ENCODE measurements around the gene ZNF544. TPM values are rescaled to one million over a fixed set of nuclear protein-coding genes. Genes with fewer than 3 reads are reported as not detected.

The ZNF544 gene
- total and polyA plus RNA-seq, 2 donors (not counting 1 experiment from before 2014, with no cell fraction given), result 37.1 to 65.7 TPM

DNA sequence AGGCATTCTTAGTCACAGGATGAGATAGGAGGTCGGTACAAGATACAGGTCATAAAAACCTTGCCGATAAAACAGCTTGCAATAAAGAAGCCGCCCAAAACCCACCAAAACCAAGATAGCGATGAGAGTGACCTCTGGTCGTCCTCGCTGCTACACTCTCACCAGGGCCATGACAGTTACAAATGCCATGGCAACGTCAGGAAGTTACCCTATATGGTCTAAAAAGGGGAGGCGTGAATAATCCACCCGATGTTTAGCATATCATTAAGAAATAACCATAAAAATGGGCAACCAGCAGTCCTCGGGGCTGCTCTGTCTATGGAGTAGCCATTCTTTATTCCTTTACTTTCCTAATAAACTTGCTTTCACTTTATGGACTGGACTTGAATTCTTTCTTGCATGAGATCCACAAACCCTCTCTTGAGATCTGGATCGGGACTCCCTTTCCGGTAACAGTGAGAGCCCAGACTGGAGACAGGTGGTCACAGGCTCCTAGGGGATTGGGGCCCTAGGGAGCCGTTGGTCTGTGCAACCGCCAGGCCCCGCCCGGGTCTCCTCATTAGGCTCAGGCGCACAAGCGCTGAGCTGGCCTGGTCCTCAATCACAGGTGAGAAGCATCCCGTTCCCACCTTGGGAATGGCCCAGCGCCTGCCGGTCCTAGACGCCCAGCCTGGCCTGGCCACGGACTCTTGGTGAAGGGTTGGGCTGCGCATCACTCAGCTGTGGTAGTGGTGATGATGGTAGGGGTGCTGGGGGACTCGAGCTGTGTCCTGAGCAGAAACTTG, 10.9 kb upstream of the ZNF544 start:
- Histone ChIP-seq H3K4me1 (ENCODE audit: control insufficient read depth in 2 of 2, insufficient read depth in 2 of 2, low read length in 2 of 2) (no peaks in the 10 kb centered on the region), H3K4me3 (ENCODE audit: control extremely low read depth in 1 of 5, extremely low read depth in 1 of 5, insufficient read depth in 1 of 5, low read depth in 2 of 5, low read length in 4 of 5) (no peak overlapping the region), H4K20me1 (ENCODE audit: control insufficient read depth, insufficient read depth, low read length, poor library complexity, severe bottlenecking) (no peaks in the 10 kb centered on the region), H3K79me2 (ENCODE audit: control insufficient read depth, insufficient read depth, low read length) (no peaks in the 10 kb centered on the region), H3K27me3 (replicated peaks in 1 of 4; ENCODE audit: control extremely low read depth in 1 of 4, control insufficient read depth in 3 of 4, insufficient read depth in 4 of 4, low read length in 3 of 4) (peaks cover 0 to 3% (median 0%) of the 10 kb centered on the region in 4 experiments), H2AFZ (ENCODE audit: insufficient read depth, low read depth, low read length, poor library complexity, severe bottlenecking) (no peak overlapping the region), H3K4me2 (replicated peaks; ENCODE audit: low read depth, low read length, poor library complexity, severe bottlenecking) (no peak overlapping the region), H3K9ac (ENCODE audit: low read length) (no peak overlapping the region), H3K36me3 (replicated peaks in 1 of 2; ENCODE audit: control extremely low read depth in 1 of 2, control insufficient read depth in 1 of 2, extremely low read depth in 1 of 2, insufficient read depth in 2 of 2, low read length in 1 of 2) (peaks cover 1 to 3% of the 10 kb centered on the region in 2 experiments), H3K9me3 (ENCODE audit: control extremely low read depth in 1 of 3, control insufficient read depth in 2 of 3, insufficient read depth in 1 of 3, low read length in 2 of 3) (peaks cover 3 to 85% (median 62%) of the 10 kb centered on the region in 3 donors), H3K27ac (ENCODE audit: low read length in 2 of 2) (no peak overlapping the region)
- TF ChIP-seq, protein P1, sequence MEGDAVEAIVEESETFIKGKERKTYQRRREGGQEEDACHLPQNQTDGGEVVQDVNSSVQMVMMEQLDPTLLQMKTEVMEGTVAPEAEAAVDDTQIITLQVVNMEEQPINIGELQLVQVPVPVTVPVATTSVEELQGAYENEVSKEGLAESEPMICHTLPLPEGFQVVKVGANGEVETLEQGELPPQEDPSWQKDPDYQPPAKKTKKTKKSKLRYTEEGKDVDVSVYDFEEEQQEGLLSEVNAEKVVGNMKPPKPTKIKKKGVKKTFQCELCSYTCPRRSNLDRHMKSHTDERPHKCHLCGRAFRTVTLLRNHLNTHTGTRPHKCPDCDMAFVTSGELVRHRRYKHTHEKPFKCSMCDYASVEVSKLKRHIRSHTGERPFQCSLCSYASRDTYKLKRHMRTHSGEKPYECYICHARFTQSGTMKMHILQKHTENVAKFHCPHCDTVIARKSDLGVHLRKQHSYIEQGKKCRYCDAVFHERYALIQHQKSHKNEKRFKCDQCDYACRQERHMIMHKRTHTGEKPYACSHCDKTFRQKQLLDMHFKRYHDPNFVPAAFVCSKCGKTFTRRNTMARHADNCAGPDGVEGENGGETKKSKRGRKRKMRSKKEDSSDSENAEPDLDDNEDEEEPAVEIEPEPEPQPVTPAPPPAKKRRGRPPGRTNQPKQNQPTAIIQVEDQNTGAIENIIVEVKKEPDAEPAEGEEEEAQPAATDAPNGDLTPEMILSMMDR (IDR thresholded peaks at IDR 0.05), result no peak
- TF ChIP-seq EZH2 (IDR thresholded peaks at IDR 0.05; ENCODE audit: borderline replicate concordance, insufficient read depth, low read depth, low read length, poor library complexity, severe bottlenecking), result no peak
- intact Hi-C loops (cut with micrococcal nuclease), result no loop called here
- ATAC-seq (ENCODE audit: low read depth), result no peak
- no peak for DNase-seq
- H3K27ac Mint-ChIP-seq, result no peak overlapping the region
- WGBS (ENCODE audit: insufficient coverage), result 94% methylated on average over 23 of the region's 25 CpGs
- ChIA-PET POLR2A (interaction anchor here (0.7 to 1.2 kb wide), 2 partner anchors 163 to 358 kb away, joined by 3 to 9 read pairs; partner anchors contain the start of gene ZNF837), CTCF (no interaction called here)
- peaks cover 3% of the 10 kb centered on the region for H3K27me3 Mint-ChIP-seq
- peaks cover 20% of the 10 kb centered on the region for H3K9me3 Mint-ChIP-seq (ENCODE audit: insufficient read depth)
- no peak overlapping the region for H3K4me3 Mint-ChIP-seq
- H3K4me1 Mint-ChIP-seq, result no peaks in the 10 kb centered on the region

DNA sequence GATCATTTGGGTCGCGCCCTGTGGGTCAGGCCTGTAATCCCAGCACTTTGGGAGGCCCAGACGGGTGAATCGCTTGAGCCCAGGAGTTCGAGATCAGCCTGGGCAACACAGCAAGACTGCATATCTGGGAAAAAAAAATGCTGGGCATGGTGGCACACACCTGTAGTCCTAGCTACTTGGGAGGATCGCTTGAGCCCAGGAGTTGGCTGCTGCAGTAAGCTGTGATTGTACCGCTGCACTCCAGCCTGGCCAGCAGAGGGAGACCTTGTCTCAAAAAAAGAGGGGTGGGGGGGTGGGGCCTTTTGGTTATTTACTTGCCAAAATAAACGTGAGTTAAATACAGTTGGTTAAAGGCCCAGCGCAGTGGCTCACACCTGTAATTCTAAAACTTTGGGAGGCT, 9.8 kb upstream of the ZNF544 start:
- Histone ChIP-seq H3K4me1 (ENCODE audit: control insufficient read depth in 2 of 2, insufficient read depth in 2 of 2, low read length in 2 of 2) (no peaks in the 10 kb centered on the region), H3K27me3 (replicated peaks in 1 of 4; ENCODE audit: control extremely low read depth in 1 of 4, control insufficient read depth in 3 of 4, insufficient read depth in 4 of 4, low read length in 3 of 4) (peaks cover 0 to 3% (median 0%) of the 10 kb centered on the region in 4 experiments), H4K20me1 (ENCODE audit: control insufficient read depth, insufficient read depth, low read length, poor library complexity, severe bottlenecking) (no peaks in the 10 kb centered on the region), H3K27ac (ENCODE audit: low read length in 2 of 2) (no peak overlapping the region), H3K36me3 (replicated peaks in 1 of 2; ENCODE audit: control extremely low read depth in 1 of 2, control insufficient read depth in 1 of 2, extremely low read depth in 1 of 2, insufficient read depth in 2 of 2, low read length in 1 of 2) (no peaks in the 10 kb centered on the region), H3K9me3 (ENCODE audit: control extremely low read depth in 1 of 3, control insufficient read depth in 2 of 3, insufficient read depth in 1 of 3, low read length in 2 of 3) (peaks cover 3 to 88% (median 54%) of the 10 kb centered on the region in 3 donors), H3K4me2 (replicated peaks; ENCODE audit: low read depth, low read length, poor library complexity, severe bottlenecking) (no peak overlapping the region), H3K79me2 (ENCODE audit: control insufficient read depth, insufficient read depth, low read length) (no peaks in the 10 kb centered on the region), H3K9ac (ENCODE audit: low read length) (no peak overlapping the region), H3K4me3 (ENCODE audit: control extremely low read depth in 1 of 5, extremely low read depth in 1 of 5, insufficient read depth in 1 of 5, low read depth in 2 of 5, low read length in 4 of 5) (no peak overlapping the region), H2AFZ (ENCODE audit: insufficient read depth, low read depth, low read length, poor library complexity, severe bottlenecking) (no peak overlapping the region)
- no peak overlapping the region for H3K4me3 Mint-ChIP-seq
- 56% methylated on average over 7 of the region's 9 CpGs for WGBS (ENCODE audit: insufficient coverage)
- H3K9me3 Mint-ChIP-seq (ENCODE audit: insufficient read depth), result peaks cover 17% of the 10 kb centered on the region
- ATAC-seq (ENCODE audit: low read depth), result no peak
- H3K4me1 Mint-ChIP-seq, result no peaks in the 10 kb centered on the region
- no peak for TF ChIP-seq EZH2 (IDR thresholded peaks at IDR 0.05; ENCODE audit: borderline replicate concordance, insufficient read depth, low read depth, low read length, poor library complexity, severe bottlenecking)
- TF ChIP-seq, protein P1 (IDR thresholded peaks at IDR 0.05), result peak; percentile 22
- intact Hi-C loops (cut with micrococcal nuclease), result no loop called here
- no peak overlapping the region for H3K27ac Mint-ChIP-seq
- H3K27me3 Mint-ChIP-seq, result peaks cover 3% of the 10 kb centered on the region
- CTCF ChIA-PET, result interaction anchor here (1.1 kb wide), 1 partner anchor 10 kb away, joined by 3 read pairs; the partner anchor contains the start of gene ZNF544
- POLR2A ChIA-PET, result interaction anchor here (1.2 kb wide), 1 partner anchor 162 kb away, joined by 9 read pairs; the partner anchor contains the start of gene ZNF837
- peak; percentile 27 for DNase-seq
